GM12873 (cell line): ENCODE data around the gene EFL1.

ENCODE experiments used
- TF ChIP-seq, protein P1 (sequence below): IDR thresholded peaks from 2 replicates; pipeline ENCODE4 v1.5.1; 2012; ENCODE audit warnings: low read depth, mild to moderate bottlenecking, moderate library complexity, low read length, control low read depth; ENCODE audit not compliant: insufficient read depth; ENCODE audit errors: missing control alignments

The EFL1 gene

GRCh38 chr15:82150645-82151044 lies 111.9 kb downstream of the EFL1 start:
- TF ChIP-seq, protein P1, sequence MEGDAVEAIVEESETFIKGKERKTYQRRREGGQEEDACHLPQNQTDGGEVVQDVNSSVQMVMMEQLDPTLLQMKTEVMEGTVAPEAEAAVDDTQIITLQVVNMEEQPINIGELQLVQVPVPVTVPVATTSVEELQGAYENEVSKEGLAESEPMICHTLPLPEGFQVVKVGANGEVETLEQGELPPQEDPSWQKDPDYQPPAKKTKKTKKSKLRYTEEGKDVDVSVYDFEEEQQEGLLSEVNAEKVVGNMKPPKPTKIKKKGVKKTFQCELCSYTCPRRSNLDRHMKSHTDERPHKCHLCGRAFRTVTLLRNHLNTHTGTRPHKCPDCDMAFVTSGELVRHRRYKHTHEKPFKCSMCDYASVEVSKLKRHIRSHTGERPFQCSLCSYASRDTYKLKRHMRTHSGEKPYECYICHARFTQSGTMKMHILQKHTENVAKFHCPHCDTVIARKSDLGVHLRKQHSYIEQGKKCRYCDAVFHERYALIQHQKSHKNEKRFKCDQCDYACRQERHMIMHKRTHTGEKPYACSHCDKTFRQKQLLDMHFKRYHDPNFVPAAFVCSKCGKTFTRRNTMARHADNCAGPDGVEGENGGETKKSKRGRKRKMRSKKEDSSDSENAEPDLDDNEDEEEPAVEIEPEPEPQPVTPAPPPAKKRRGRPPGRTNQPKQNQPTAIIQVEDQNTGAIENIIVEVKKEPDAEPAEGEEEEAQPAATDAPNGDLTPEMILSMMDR, result no peak

DNA sequence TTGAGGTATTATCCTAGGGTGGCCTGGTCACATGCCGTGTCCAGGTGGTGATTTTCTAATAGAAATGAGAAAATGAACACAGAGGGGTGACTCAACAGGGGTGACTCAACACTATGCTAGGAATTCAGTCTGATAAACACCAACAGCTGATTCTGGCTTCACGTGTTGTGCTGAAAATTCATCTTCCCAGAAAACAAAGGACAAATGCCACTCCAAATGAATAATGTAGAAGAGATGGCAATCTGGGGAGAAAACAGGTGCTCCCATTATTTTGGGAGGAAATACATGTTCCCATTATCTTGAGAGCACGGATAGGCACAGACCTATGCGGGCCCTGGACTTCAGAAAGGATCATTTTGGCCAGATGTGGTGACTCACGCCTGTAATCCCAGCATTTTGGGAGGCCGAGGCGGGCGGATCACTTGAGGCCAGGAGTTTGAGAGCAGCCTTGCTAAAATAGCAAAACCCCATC lies 115.5 kb downstream of the EFL1 start:
- TF ChIP-seq, protein P1, result no peak

- TF ChIP-seq, protein P1, result no peak
Measured at GRCh38 chr15:82146576-82146975, 116.0 kb downstream of the EFL1 start.

DNA sequence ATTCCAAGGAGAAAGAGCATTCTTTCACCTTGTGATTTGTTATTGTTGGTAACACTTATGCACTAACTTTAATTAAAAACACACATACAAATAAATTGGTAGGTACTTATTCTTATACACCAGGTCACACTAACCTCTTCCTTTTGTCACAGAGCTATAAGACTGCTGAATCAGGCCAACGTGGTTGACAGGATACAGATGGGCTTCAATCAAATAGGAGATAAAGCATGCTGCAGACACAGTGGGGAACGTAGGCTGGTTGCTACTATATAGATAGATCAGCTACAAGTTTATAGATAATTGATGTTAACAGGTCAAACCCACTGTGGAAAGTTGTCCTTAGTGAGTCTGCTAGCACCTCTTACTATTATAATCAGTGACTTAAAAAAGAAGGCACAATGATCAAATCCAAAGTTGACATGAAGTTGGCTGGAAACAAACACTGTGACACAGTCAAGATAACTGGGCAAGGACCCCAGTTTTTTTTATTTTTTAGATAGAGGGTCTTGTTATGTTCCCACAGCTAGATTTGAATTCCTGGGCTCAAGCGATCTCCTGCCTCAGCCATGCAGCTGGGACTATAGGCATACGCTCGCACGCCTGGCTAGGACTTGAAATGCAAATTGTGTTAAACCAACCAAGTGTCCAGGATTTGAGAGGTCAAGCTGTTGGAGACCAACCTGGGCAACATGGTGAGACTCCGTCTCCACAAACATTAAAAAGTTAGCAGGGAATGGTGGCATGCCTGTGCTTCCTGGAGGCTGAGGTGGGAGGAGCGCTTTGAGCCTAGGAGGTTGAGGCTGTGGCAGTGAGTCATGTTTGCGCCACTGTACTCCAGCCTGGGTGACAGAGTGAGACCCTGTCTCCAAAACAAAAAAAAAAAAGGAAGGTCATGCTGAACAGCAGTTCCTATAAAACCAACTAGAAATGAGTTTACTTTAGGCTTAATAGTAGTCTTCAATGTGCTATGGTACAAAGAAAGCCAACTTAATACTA lies 118.8 kb downstream of the EFL1 start:
- TF ChIP-seq, protein P1, result no peak

DNA sequence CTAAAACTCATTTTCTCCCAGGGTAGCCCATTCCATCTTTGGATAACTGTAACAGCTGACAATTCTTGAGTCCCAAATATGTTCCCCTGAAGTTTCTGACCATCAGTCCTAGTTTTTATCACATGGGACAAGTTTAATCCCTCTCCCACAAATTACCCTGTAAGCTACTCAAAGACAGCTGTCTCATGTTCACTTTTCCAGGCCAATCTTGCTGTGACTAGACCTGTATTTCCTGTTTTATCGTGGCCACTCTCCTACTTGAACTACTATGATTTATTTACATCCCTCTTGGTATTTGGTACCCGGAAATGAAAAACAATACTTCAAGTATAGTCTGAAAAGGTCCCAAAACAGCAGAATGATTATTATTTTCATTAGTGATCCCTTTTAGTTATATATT lies 121.6 kb downstream of the EFL1 start:
- TF ChIP-seq, protein P1, result no peak

- TF ChIP-seq, protein P1, result peak; percentile 57
Measured at GRCh38 chr15:82139823-82140268, 122.7 kb downstream of the EFL1 start.

DNA sequence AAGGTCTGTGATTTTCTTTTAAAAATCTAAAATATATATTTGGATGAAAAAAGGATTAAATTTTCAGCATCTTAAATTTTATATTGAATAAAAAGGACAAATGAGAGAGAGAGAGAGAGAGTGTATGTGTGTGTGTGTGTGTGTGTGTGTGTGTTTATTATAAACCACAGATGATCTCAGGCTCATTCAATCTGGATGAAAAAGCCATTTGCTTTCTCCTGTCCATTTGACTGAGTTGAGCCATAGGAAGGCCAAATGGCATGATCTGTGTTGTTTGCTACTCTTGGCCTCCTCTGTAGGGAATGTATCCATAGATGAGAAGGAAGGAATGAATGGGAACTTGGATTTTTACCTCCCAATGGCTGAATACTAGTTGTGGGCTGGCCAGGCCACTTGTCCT lies 124.2 kb downstream of the EFL1 start:
- TF ChIP-seq, protein P1, result no peak
